Liver (tissue), 9 donors: ENCODE measurements around the gene CAST. TPM values are rescaled to one million over a fixed set of nuclear protein-coding genes. Genes with fewer than 3 reads are reported as not detected.

Experiments
- DNase-seq: peaks from one replicate; pipeline ENCODE4 v3.0.0-alpha.2; 2017; ENCODE audit warnings: low spot score
- H3K27ac ChIP-seq, 2 donors: one replicate each; pipeline ENCODE4 v1.7.0; 2013; ENCODE audit warnings: inconsistent platforms in 2 of 2, low read length in 2 of 2, control low read depth in 1 of 2, low read depth in 1 of 2, mild to moderate bottlenecking in 1 of 2
- H3K27me3 ChIP-seq, 4 donors: one replicate each; pipeline versions ENCODE4 v1.6.1 to v1.7.0; 2013; ENCODE audit warnings: low read length in 3 of 4, inconsistent platforms in 1 of 4, mild to moderate bottlenecking in 1 of 4, moderate library complexity in 1 of 4; ENCODE audit not compliant: control insufficient read depth in 4 of 4, insufficient read depth in 4 of 4
- H3K36me3 ChIP-seq, 4 donors: one replicate each; pipeline versions ENCODE4 v1.6.1 to v1.7.0; 2013; ENCODE audit warnings: low read length in 3 of 4, mild to moderate bottlenecking in 3 of 4, low read depth in 1 of 4, moderate library complexity in 1 of 4; ENCODE audit not compliant: control insufficient read depth in 4 of 4, insufficient read depth in 3 of 4
- H3K4me1 ChIP-seq, 4 donors: one replicate each; pipeline versions ENCODE4 v1.6.1 to v1.7.0; 2013; ENCODE audit warnings: low read length in 3 of 4, mild to moderate bottlenecking in 3 of 4, moderate library complexity in 1 of 4; ENCODE audit not compliant: control insufficient read depth in 4 of 4, insufficient read depth in 4 of 4
- H3K4me3 ChIP-seq, 3 donors: one replicate each; pipeline versions ENCODE4 v1.6.1 to v1.7.0; 2013; ENCODE audit warnings: low read length in 3 of 3, control low read depth in 1 of 3, low read depth in 1 of 3, mild to moderate bottlenecking in 1 of 3
- H3K9ac ChIP-seq, 2 donors: one replicate each; pipeline ENCODE4 v1.7.0; 2013; ENCODE audit warnings: low read length in 2 of 2, mild to moderate bottlenecking in 2 of 2, moderate library complexity in 2 of 2, control low read depth in 1 of 2, low read depth in 1 of 2
- H3K9me3 ChIP-seq, 4 donors: one replicate each; pipeline versions ENCODE4 v1.6.1 to v1.7.0; 2013; ENCODE audit warnings: low read length in 3 of 4; ENCODE audit not compliant: control insufficient read depth in 4 of 4
- ATF3 ChIP-seq: IDR thresholded peaks from 2 replicates; pipeline ENCODE4 v1.6.1; 2016; ENCODE audit warnings: antibody characterized with exemption
- CTCF ChIP-seq: fragments of 150-350 bp; IDR thresholded peaks from 2 replicates; pipeline ENCODE4 v1.5.1; 2017; ENCODE audit warnings: improper control_type of control experiment, low read depth, low read length; ENCODE audit not compliant: missing input control
- EGR1 ChIP-seq, 2 donors: IDR thresholded peaks; 2 replicates each; pipeline ENCODE4 v1.6.1; 2016 to 2018; ENCODE audit warnings: antibody characterized with exemption in 2 of 2, low read depth in 2 of 2
- FOXA1 ChIP-seq: IDR thresholded peaks from 2 replicates; pipeline ENCODE4 v1.6.1; 2016; ENCODE audit warnings: antibody characterized with exemption
- GABPA ChIP-seq, 2 donors: IDR thresholded peaks in 1 of 2; conservative IDR thresholded peaks in 1 of 2; 2 replicates each; pipeline ENCODE4 v1.6.1; 2016; ENCODE audit warnings: antibody characterized with exemption in 2 of 2, mild to moderate bottlenecking in 1 of 2, moderate library complexity in 1 of 2
- HNF4A ChIP-seq, 2 donors: conservative IDR thresholded peaks; 2 replicates each; pipeline ENCODE4 v1.6.1; 2016; ENCODE audit warnings: antibody characterized with exemption in 2 of 2, mild to moderate bottlenecking in 2 of 2
- HNF4G ChIP-seq: IDR thresholded peaks from 2 replicates; pipeline ENCODE4 v1.6.1; 2016; ENCODE audit warnings: antibody characterized with exemption
- MAX ChIP-seq: IDR thresholded peaks from 2 replicates; pipeline ENCODE4 v1.6.1; 2016; ENCODE audit warnings: antibody characterized with exemption
- NR2F2 ChIP-seq: IDR thresholded peaks from 2 replicates; pipeline ENCODE4 v1.6.1; 2016; ENCODE audit warnings: antibody characterized with exemption
- RAD21 ChIP-seq, 2 donors: IDR thresholded peaks; 2 replicates each; pipeline ENCODE4 v1.6.1; 2016; ENCODE audit warnings: antibody characterized with exemption in 2 of 2, mild to moderate bottlenecking in 2 of 2
- REST ChIP-seq: IDR thresholded peaks from 2 replicates; pipeline ENCODE4 v1.6.1; 2016; ENCODE audit warnings: antibody characterized with exemption, mild to moderate bottlenecking
- RXRA ChIP-seq, 2 donors: IDR thresholded peaks; 2 replicates each; pipeline ENCODE4 v1.6.1; 2017 to 2018; ENCODE audit warnings: antibody characterized with exemption in 2 of 2, mild to moderate bottlenecking in 1 of 2
- SP1 ChIP-seq: IDR thresholded peaks from 2 replicates; pipeline ENCODE4 v1.6.1; 2018; ENCODE audit warnings: antibody characterized with exemption, mild to moderate bottlenecking
- TAF1 ChIP-seq: conservative IDR thresholded peaks from 2 replicates; pipeline ENCODE4 v1.6.1; 2016; ENCODE audit warnings: antibody characterized with exemption, mild to moderate bottlenecking
- YY1 ChIP-seq: IDR thresholded peaks from 2 replicates; pipeline ENCODE4 v1.6.1; 2016; ENCODE audit warnings: antibody characterized with exemption, mild to moderate bottlenecking
- ZBTB33 ChIP-seq: IDR thresholded peaks from 2 replicates; pipeline ENCODE4 v1.6.1; 2016; ENCODE audit warnings: antibody characterized with exemption
- WGBS: extraction: QIAGEN DNeasy Blood & Tissue Kit; methylation state at CpG from one replicate; pipeline ENCODE4 v1.1.7; 2013; 5-methylcytosine and 5-hydroxymethylcytosine counted together
- polyA plus RNA-seq, 2 donors: library from polyadenylated mRNA; stranded (reverse) in 1 of 2; unstranded in 1 of 2; fragments of 200-250 nt in 1 of 2; fragments of >200 nt in 1 of 2; fragmentation: Nextera tagmentation in 1 of 2; extraction: Ambion mirVana in 1 of 2; gene quantifications; one replicate each; pipeline versions ENCODE4 v1.2.1 to v1.2.3, GENCODE V29; 2013 to 2015
- total RNA-seq, 2 donors: library from RNA; depleted of rRNA; stranded (reverse); fragments of >200 nt; gene quantifications; one replicate each; pipeline ENCODE4 v1.2.3, GENCODE V29; 2014
- donor health status: healthy.
- donor health status: healthy.
- donor health status: healthy.
- donor health status: healthy.
- donor health status: healthy.

The CAST gene
- total and polyA plus RNA-seq, 4 donors, result 43.3 to 126 (median 81.0) TPM

- no peak for DNase-seq
- Histone ChIP-seq H3K4me1 (peaks cover 5 to 12% (median 9%) of the 10 kb centered on the region in 4 donors), H3K27me3 (no peaks in the 10 kb centered on the region), H3K9ac (no peak overlapping the region), H3K36me3 (no peaks in the 10 kb centered on the region), H3K27ac (no peak overlapping the region), H3K4me3 (no peak overlapping the region), H3K9me3 (no peaks in the 10 kb centered on the region)
- 90% methylated on average over 4 of the region's 4 CpGs for WGBS
- TF ChIP-seq HNF4A (conservative IDR thresholded peaks at IDR 0.05) (no peak), FOXA1 (no peak), CTCF (no peak), MAX (no peak), HNF4G (no peak), GABPA (IDR thresholded peaks at IDR 0.05 in 1 of 2, conservative IDR thresholded peaks at IDR 0.05 in 1 of 2) (no peak), EGR1 (IDR thresholded peaks at IDR 0.05; ENCODE audit: low read depth in 2 of 2) (no peak), ZBTB33 (no peak), YY1 (no peak), NR2F2 (no peak), TAF1 (no peak), REST (no peak), SP1 (no peak), RAD21 (IDR thresholded peaks at IDR 0.05) (no peak), RXRA (IDR thresholded peaks at IDR 0.05) (no peak), ATF3 (no peak)
These were observed 17.1 kb downstream of the CAST start for GRCh38 chr5:96679293-96679692.
